ENCODE measurements around the gene LYPD6B. TPM values are rescaled to one million over a fixed set of nuclear protein-coding genes. Genes with fewer than 3 reads are reported as not detected.
"Not testable (repeated sequence)": the region's sequence is repeated elsewhere in the genome, so short reads cannot be mapped to it uniquely, and the experiment has no call there.

LYPD6B gene
- total RNA-seq, 2 experiments from 2014 or later, result not detected

DNA sequence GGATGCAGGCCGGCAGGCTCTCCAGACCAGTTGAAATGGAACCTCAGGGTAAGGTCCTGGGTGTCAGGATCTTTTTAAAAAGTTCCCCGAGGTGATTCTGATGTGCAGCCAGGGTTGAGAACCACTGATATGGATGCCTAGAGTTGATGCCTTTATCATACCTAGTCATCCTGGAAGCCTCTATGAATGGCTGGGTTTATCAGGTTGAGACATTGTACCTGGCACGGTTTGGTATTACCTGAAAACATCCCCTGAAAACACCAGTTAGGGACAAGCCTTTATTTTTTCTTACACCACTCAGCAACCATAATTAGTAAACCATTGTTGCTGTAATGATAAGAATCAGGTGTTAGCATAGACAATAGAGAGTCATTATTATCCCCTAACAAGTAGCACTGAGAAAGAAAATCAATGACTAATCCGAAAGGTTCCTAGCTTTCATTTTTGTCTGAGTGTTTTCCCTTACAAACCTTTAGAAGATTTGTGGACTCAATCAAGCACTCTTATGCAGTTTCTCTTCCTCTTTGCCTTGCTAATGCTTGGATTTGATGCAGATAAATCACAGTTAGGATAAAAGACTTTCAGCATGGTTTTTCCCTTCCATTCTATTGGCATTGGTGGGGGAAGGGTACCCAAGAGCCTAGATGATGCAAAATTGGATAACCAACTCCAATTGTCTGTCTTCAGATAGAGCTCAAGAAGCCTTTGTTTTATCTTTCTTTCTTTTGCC is 175.4 kb downstream of the LYPD6B start:
- Mint-ChIP-seq H3K27me3 (no peaks in the 10 kb centered on the region), H3K9me3 (no peaks in the 10 kb centered on the region), H3K4me3 (no peak overlapping the region), H3K27ac (no peak overlapping the region), H3K4me1 (no peaks in the 10 kb centered on the region), H3K36me3 (ENCODE audit: low read depth) (no peaks in the 10 kb centered on the region)
- ChIA-PET POLR2A (no interaction called here), CTCF (no interaction called here)
- DNase-seq, result no peak

- H3K9me3 Mint-ChIP-seq, result no peaks in the 10 kb centered on the region
- CTCF ChIA-PET, result no interaction called here
- H3K27ac Mint-ChIP-seq, result no peak overlapping the region
- H3K4me1 Mint-ChIP-seq, result no peaks in the 10 kb centered on the region
- H3K36me3 Mint-ChIP-seq (ENCODE audit: low read depth), result no peaks in the 10 kb centered on the region
- POLR2A ChIA-PET, result no interaction called here
- DNase-seq, result no peak
- peaks cover 3% of the 10 kb centered on the region for H3K27me3 Mint-ChIP-seq
- no peak overlapping the region for H3K4me3 Mint-ChIP-seq
These were observed 180.0 kb downstream of the LYPD6B start for GRCh38 chr2:149218497-149218896.

DNA sequence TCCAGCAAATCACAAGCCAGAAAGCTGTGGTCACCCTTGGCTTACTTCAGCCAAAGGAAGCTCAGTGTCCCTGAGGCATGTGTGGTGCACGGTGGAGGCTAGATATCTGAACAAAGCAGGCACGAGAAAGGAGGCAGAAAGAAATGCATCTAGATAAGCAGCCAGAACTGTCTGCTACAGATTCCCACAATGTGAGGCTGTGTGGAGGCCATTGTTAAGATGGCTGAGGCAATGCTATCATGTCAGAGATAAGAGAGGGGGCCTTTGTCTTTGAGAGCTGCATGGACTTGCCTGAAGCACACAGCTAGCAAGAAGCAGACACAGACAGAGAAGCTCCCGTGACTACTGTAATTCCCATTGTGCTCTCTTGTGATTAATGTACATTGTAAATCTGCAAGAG is 181.4 kb downstream of the LYPD6B start:
- H3K27ac Mint-ChIP-seq, result no peak overlapping the region
- no peak for DNase-seq
- no peaks in the 10 kb centered on the region for H3K4me1 Mint-ChIP-seq
- POLR2A ChIA-PET, result no interaction called here
- peaks cover 3% of the 10 kb centered on the region for H3K27me3 Mint-ChIP-seq
- CTCF ChIA-PET, result no interaction called here
- H3K9me3 Mint-ChIP-seq, result no peaks in the 10 kb centered on the region
- H3K4me3 Mint-ChIP-seq, result no peak overlapping the region
- H3K36me3 Mint-ChIP-seq (ENCODE audit: low read depth), result no peaks in the 10 kb centered on the region

DNA sequence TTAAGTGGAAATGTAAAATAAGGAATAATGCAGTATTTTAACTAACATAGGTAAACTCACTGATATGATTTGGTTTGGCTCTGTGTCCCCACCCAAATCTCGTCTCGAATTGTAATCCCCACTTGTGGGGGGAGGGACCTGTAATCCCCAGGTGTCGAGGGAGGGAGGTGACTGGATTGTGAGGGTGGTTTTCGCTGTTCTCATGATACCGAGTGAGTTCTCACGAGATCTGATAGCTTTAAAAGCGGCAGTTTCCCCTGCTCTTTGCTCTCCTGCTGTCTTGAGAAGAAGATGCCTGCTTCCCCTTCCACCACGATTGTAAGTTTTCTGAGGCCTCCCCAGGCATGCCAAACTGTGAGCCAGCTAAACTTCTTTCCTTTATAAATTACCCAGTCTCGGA is 182.5 kb downstream of the LYPD6B start:
- ChIA-PET CTCF (no interaction called here), POLR2A (no interaction called here)
- no peak overlapping the region for H3K4me3 Mint-ChIP-seq
- no peak for DNase-seq
- no peaks in the 10 kb centered on the region for H3K4me1 Mint-ChIP-seq
- H3K36me3 Mint-ChIP-seq (ENCODE audit: low read depth), result no peaks in the 10 kb centered on the region
- H3K27me3 Mint-ChIP-seq, result peaks cover 5% of the 10 kb centered on the region
- H3K9me3 Mint-ChIP-seq, result no peaks in the 10 kb centered on the region
- no peak overlapping the region for H3K27ac Mint-ChIP-seq

- Mint-ChIP-seq H3K4me1 (no peaks in the 10 kb centered on the region), H3K27ac (no peak overlapping the region), H3K27me3 (peaks cover 5% of the 10 kb centered on the region), H3K4me3 (no peak overlapping the region), H3K9me3 (no peaks in the 10 kb centered on the region), H3K36me3 (ENCODE audit: low read depth) (no peaks in the 10 kb centered on the region)
- ChIA-PET CTCF (no interaction called here), POLR2A (no interaction called here)
- DNase-seq, result no peak
These were observed 183.4 kb downstream of the LYPD6B start for GRCh38 chr2:149221898-149222297.

DNA sequence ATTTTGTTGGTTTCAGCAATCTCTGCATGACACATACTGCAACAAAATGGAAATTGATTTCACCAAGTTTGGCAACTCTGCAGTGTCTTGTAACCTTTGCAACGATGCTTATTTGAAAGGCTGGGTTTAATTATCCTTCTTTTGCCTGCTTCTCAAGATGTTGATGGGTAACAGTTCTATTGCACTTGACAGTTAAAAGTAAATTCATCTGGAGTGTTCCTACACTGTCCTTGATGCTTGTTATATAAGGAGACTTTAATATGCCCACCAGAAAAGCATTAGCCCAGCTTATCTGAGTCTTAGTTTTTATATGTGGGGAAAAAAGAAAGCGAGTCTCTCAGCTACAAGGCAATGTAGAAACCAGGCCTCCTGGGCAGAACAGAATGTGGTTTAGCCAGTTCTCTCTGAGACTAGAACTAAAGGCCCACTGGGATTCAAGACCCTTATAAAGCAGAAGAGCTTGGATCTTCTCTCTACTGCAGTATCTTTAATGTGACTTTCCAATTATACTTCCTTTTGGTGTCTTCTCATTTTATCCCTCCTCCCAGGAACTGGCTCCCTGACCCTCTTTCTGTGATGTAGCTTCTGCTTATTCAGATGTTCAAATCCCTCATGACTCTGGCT is 185.1 kb downstream of the LYPD6B start:
- H3K9me3 Mint-ChIP-seq, result no peaks in the 10 kb centered on the region
- peaks cover 5% of the 10 kb centered on the region for H3K27me3 Mint-ChIP-seq
- H3K4me3 Mint-ChIP-seq, result no peak overlapping the region
- no peaks in the 10 kb centered on the region for H3K4me1 Mint-ChIP-seq
- no peak for DNase-seq
- H3K36me3 Mint-ChIP-seq (ENCODE audit: low read depth), result no peaks in the 10 kb centered on the region
- no peak overlapping the region for H3K27ac Mint-ChIP-seq
- CTCF ChIA-PET, result no interaction called here
- POLR2A ChIA-PET, result no interaction called here

DNA sequence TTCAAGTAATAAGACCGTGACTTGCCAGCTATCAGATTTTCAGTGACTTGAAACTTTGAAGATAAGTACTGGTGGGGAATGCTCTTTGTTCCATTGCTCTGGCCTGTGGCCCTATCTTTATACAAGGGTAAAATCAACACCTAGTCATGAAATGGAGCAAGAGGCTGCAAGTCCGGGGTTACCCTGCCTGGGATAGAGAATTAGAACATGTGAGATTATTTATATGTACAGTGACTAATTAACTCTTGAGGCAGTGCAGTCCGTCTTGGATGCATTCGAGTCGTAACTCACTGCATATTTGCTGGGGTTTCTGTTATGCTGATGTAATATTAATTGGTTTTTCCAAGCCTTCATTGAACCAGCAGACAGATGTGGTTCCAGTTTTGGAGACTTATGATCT is 186.0 kb downstream of the LYPD6B start:
- H3K27me3 Mint-ChIP-seq, result peaks cover 10% of the 10 kb centered on the region
- CTCF ChIA-PET, result no interaction called here
- H3K4me1 Mint-ChIP-seq, result no peaks in the 10 kb centered on the region
- no peak overlapping the region for H3K27ac Mint-ChIP-seq
- H3K9me3 Mint-ChIP-seq, result no peaks in the 10 kb centered on the region
- POLR2A ChIA-PET, result no interaction called here
- no peak overlapping the region for H3K4me3 Mint-ChIP-seq
- no peak for DNase-seq
- no peaks in the 10 kb centered on the region for H3K36me3 Mint-ChIP-seq (ENCODE audit: low read depth)

DNA sequence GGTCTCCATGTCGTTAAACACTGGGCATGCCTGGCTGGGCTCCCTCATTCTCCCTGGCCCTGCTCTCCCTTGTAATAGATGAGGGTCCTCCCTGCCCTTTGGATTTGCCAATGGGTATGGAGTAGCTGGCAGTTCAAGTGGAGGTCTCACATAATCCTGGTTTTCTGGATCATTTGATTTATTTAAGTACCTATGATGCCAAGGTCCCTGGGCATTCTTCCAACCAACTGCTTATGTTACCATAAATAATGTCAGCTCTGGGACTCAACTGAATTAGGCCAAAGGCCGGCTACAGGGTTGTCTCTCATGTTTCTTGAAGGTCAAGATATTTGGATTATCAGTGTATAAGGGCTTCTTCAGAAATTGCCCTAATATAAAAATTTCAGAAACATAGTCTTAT is 186.9 kb downstream of the LYPD6B start:
- CTCF ChIA-PET, result interaction anchor here (0.6 kb wide), 1 partner anchor 372 kb away, joined by 3 read pairs; no protein-coding TSS in a partner anchor
- Mint-ChIP-seq H3K27me3 (peaks cover 12% of the 10 kb centered on the region), H3K4me1 (no peaks in the 10 kb centered on the region), H3K9me3 (no peaks in the 10 kb centered on the region), H3K27ac (no peak overlapping the region), H3K4me3 (no peak overlapping the region), H3K36me3 (ENCODE audit: low read depth) (no peaks in the 10 kb centered on the region)
- no peak for DNase-seq
- POLR2A ChIA-PET, result no interaction called here

- no peak overlapping the region for H3K4me3 Mint-ChIP-seq
- DNase-seq, result no peak
- H3K4me1 Mint-ChIP-seq, result no peaks in the 10 kb centered on the region
- H3K36me3 Mint-ChIP-seq (ENCODE audit: low read depth), result no peaks in the 10 kb centered on the region
- no peaks in the 10 kb centered on the region for H3K9me3 Mint-ChIP-seq
- peaks cover 12% of the 10 kb centered on the region for H3K27me3 Mint-ChIP-seq
- H3K27ac Mint-ChIP-seq, result no peak overlapping the region
- ChIA-PET POLR2A (no interaction called here), CTCF (no interaction called here)
These were observed 188.3 kb downstream of the LYPD6B start for GRCh38 chr2:149226790-149227189.

- no peaks in the 10 kb centered on the region for H3K27me3 Mint-ChIP-seq
- POLR2A ChIA-PET, result no interaction called here
- DNase-seq, result no peak
- H3K36me3 Mint-ChIP-seq (ENCODE audit: low read depth), result no peaks in the 10 kb centered on the region
- CTCF ChIA-PET, result no interaction called here
- no peaks in the 10 kb centered on the region for H3K4me1 Mint-ChIP-seq
- no peak overlapping the region for H3K4me3 Mint-ChIP-seq
- H3K9me3 Mint-ChIP-seq, result no peaks in the 10 kb centered on the region
- H3K27ac Mint-ChIP-seq, result no peak overlapping the region
These were observed 197.4 kb downstream of the LYPD6B start for GRCh38 chr2:149235816-149236375.

- no peak for DNase-seq
- Mint-ChIP-seq H3K27me3 (no peaks in the 10 kb centered on the region), H3K36me3 (ENCODE audit: low read depth) (no peaks in the 10 kb centered on the region), H3K4me3 (no peak overlapping the region), H3K9me3 (no peaks in the 10 kb centered on the region), H3K27ac (no peak overlapping the region), H3K4me1 (no peaks in the 10 kb centered on the region)
- POLR2A ChIA-PET, result no interaction called here
- CTCF ChIA-PET, result no interaction called here
These were observed 197.9 kb downstream of the LYPD6B start for GRCh38 chr2:149236410-149236809.

GRCh38 chr2:149246186-149246585 is 207.7 kb downstream of the LYPD6B start:
- no peak overlapping the region for H3K27ac Mint-ChIP-seq
- ChIA-PET POLR2A (no interaction called here), CTCF (no interaction called here)
- H3K36me3 Mint-ChIP-seq (ENCODE audit: low read depth), result no peaks in the 10 kb centered on the region
- H3K4me3 Mint-ChIP-seq, result no peak overlapping the region
- no peaks in the 10 kb centered on the region for H3K4me1 Mint-ChIP-seq
- H3K9me3 Mint-ChIP-seq, result no peaks in the 10 kb centered on the region
- H3K27me3 Mint-ChIP-seq, result peaks cover 1% of the 10 kb centered on the region
- DNase-seq, result no peak

- H3K9me3 Mint-ChIP-seq; POLR2A ChIA-PET; H3K4me3 Mint-ChIP-seq; H3K4me1 Mint-ChIP-seq; CTCF ChIA-PET; DNase-seq; H3K36me3 Mint-ChIP-seq (ENCODE audit: low read depth); H3K27ac Mint-ChIP-seq; H3K27me3 Mint-ChIP-seq: not testable (repeated sequence)
These were observed 212.9 kb downstream of the LYPD6B start for GRCh38 chr2:149251436-149251835.

GRCh38 chr2:149256877-149257276 is 218.4 kb downstream of the LYPD6B start:
- H3K4me1 Mint-ChIP-seq; POLR2A ChIA-PET; H3K4me3 Mint-ChIP-seq; CTCF ChIA-PET; H3K27ac Mint-ChIP-seq; H3K36me3 Mint-ChIP-seq (ENCODE audit: low read depth); DNase-seq; H3K9me3 Mint-ChIP-seq; H3K27me3 Mint-ChIP-seq: not testable (repeated sequence)
